HG02610 (cell line): Measurements from ENCODE around the gene ZYX.
"Not testable (repeated sequence)": the region's sequence is repeated elsewhere in the genome, so short reads cannot be mapped to it uniquely, and the experiment has no call there.

Experiments used
- ATAC-seq: cut with Tn5 transposase; IDR thresholded peaks from one replicate; pipeline ENCODE4 v1.9.1; 2021; ENCODE audit warnings: mild to moderate bottlenecking, moderate library complexity; ENCODE audit not compliant: unreplicated experiment

The ZYX gene

DNA sequence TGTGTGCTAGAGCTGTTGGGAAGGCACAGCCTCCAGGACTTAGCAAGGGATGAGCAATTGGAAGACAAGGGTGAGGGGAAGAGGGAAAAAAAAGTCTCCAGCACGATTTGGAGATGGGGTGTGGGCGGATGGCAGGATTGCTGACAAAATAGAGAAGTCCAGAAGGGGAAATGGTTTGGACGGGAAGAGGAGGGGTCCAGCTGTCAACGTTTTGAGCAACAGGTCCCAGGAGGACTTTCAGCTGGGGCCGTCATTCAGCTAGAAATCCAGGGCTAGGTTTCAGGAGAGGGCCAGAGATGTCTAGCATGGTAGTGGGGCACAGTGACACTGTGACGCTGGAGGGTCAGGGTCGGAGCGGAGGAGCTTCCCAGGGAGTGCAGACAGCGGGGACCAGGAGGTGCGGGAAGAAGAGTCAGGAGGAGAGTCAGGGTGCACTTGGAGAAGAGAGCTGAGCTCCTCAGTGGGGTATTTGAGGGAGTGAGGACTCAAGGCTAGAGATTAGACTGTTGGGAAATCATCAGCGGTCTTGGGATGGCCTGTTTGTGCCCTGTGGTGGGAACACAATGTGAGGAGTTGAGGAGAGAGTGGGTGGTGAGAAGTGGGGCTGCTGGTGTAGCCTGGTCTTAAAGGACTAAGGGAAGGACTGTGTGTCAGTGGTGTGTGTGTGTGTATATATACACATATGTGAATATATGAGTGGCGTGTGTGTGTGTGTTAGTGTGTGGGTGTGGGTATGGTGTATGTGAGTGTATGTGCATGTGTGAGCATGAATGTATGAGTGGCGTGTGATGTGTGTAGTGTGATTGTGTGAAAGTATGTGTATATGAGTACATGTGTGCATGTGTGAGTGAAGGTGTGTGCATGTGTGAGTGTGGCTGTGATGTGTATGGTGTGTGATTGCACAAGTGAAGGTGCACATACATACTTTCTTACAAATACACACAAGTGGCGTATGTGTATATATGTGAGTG is 3.8 kb downstream of the ZYX start:
- no peak for ATAC-seq

GRCh38 chr7:143385891-143386781 is 5.0 kb downstream of the ZYX start:
- no peak for ATAC-seq

- no peak for ATAC-seq
Measured at GRCh38 chr7:143387156-143387975, 6.2 kb downstream of the ZYX start.

- no peak for ATAC-seq
Measured at GRCh38 chr7:143388051-143388450, 6.9 kb downstream of the ZYX start.

DNA sequence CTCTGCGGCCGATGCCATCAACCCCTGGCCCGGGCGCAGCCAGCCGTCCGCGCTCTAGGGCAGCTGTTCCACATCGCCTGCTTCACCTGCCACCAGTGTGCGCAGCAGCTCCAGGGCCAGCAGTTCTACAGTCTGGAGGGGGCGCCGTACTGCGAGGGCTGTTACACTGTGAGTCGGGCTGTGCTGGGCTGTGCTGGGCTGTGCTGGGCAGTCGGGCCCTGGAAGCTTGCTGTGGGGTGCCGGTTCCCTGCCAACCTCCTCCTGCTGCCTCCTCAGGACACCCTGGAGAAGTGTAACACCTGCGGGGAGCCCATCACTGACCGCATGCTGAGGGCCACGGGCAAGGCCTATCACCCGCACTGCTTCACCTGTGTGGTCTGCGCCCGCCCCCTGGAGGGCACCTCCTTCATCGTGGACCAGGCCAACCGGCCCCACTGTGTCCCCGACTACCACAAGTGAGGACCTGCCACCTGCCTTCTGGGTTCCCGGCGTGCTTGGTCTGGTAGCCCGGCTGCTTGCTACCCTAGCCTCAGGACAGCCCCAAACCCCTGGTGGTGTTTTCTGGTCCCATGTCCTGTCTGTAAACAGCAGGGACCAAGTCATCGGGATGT is 7.5 kb downstream of the ZYX start:
- no peak for ATAC-seq

GRCh38 chr7:143389316-143390103 is 8.4 kb downstream of the ZYX start:
- ATAC-seq: no peak

GRCh38 chr7:143390104-143390772 is 9.1 kb downstream of the ZYX start:
- ATAC-seq: no peak

DNA sequence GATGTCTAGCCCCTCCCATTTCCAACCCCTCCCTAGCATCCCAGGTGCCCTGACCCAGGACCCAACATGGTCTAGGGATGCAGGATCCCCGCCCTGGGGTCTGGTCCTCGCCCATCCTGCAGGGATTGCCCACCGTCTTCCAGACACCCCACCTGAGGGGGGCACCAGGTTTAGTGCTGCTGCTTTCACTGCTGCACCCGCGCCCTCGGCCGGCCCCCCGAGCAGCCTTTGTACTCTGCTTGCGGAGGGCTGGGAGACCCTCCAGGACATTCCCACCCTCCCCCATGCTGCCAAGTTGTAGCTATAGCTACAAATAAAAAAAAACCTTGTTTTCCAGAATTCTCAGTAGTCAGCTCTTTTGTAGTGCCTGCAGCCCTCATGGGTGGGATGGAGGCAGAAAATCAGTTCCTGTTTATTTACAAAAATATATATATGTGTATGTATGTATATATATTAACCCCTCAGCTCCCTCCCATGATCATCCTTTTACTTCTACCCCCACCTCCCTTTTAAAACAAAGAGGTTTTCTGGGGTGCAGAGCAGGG is 9.7 kb downstream of the ZYX start:
- ATAC-seq: no peak

GRCh38 chr7:143391462-143392404 is 10.6 kb downstream of the ZYX start:
- no peak for ATAC-seq

DNA sequence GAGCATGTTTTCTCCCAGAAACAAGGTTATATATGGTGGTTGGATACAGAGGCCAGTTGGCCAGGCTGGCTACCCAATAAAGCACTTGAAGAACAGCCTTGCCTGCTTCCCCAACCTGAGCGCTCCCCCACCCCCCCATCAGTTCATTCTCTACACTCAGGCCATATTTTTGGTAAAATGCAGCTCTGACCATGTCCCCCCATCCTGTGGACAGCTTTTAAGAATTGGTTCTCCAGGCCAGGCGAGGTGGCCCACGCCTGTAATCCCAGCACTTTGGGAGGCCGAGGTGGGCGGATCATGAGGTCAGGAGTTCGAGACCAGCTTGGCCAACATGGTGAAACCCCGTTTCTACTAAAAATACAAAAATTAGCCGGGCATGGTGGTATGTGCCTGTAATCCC is 11.3 kb downstream of the ZYX start:
- ATAC-seq: not testable (repeated sequence)

DNA sequence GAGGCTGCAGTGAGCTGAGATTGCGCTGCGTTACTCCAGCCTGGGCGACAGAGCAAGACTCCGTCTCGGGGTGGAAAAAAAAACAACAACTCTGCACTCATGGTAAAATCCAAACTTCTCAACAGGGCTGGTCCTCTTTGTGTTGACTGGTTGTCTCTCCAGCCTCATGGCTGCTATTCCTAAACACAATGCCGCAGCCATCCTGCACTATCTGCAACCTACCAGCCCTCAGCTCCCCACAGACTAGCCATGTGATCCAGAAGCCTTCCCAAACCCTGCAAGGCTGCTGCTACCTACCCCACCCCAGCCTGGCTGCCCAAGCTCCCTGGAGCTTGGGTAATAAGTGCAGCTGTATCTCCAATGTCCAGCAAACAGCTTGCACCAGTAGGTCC is 11.7 kb downstream of the ZYX start:
- ATAC-seq: no peak

DNA sequence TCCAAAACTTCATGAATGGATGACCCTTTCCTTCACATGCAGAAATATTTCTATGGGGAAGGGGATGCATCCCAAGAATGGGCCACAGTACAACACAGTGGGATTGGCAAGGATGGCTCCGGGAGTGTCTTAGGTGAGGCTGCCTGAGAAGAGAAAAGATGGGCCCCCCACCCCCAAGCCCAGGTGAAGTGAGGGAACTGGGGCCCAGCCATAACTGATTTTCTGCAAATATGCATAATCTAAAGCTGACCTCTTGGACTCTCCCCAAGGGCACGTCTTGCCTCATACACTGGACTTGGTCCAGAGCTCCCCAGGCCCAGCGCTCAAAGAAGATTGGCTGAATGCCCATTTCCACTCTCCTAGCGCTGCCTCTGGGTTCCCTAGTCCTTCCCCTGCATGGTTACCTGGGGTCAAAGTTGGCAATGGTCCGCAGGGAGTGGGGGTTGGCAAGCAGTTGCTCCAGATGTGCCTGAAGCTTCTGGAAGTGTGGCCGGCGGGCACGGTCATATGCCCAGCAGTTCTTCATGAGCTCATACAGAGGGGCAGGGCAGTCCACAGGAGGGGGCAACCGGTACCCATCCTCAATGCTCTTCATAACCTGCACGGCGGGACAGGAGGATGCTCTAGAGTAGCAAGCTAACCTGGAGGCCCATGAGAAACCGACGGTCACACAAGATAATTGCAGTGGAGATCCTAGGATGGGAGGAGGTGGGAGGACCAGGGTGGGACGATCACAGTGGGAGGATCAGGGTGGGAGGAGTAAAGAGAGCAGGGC is 12.3 kb downstream of the ZYX start:
- no peak for ATAC-seq

- no peak for ATAC-seq
Measured at GRCh38 chr7:143394068-143394467, 12.9 kb downstream of the ZYX start.

GRCh38 chr7:143394777-143395176 is 13.6 kb downstream of the ZYX start:
- ATAC-seq: no peak

- ATAC-seq: no peak
Measured at GRCh38 chr7:143395187-143396149, 14.3 kb downstream of the ZYX start.

- no peak for ATAC-seq
Measured at GRCh38 chr7:143396182-143396581, 15.0 kb downstream of the ZYX start.
